WTC11 (cell line): ENCODE data around the gene BTBD9. TPM values are rescaled to one million over a fixed set of nuclear protein-coding genes. Genes with fewer than 3 reads are reported as not detected.

ENCODE experiments used
- ATAC-seq: fragments of 200-7000 bp; cut with Tn5 transposase; 2 replicates; pipeline ENCODE4 v1.10.0; 2021; ENCODE audit warnings: mild to moderate bottlenecking, moderate library complexity
- CTCF ChIA-PET: fragments of 300-600 bp; sonication (Branson Sonifier 250); formaldehyde crosslinking; loops from one replicate; lab custom pipeline; 2021; ENCODE audit warnings: antibody characterized with exemption; lab: Charles Lee
- POLR2A ChIA-PET: fragments of 350-600 bp; sonication (Branson Sonifier 250); formaldehyde crosslinking; loops from one replicate; lab custom pipeline; 2021; ENCODE audit warnings: antibody characterized with exemption; lab: Charles Lee
- DNase-seq: peaks from one replicate; pipeline ENCODE4 v3.0.0; 2021; ENCODE audit warnings: low spot score
- H3K27ac Mint-ChIP-seq: 2 replicates; pipeline ENCODE4 v1.8.0; 2021; ENCODE audit warnings: mixed read lengths
- H3K27me3 Mint-ChIP-seq: 2 replicates; pipeline ENCODE4 v1.8.0; 2021; ENCODE audit warnings: low read depth, mild to moderate bottlenecking, moderate library complexity, mixed read lengths
- H3K36me3 Mint-ChIP-seq: 2 replicates; pipeline ENCODE4 v1.8.0; 2021; ENCODE audit warnings: mixed read lengths
- H3K4me1 Mint-ChIP-seq: 2 replicates; pipeline ENCODE4 v1.8.0; 2022; ENCODE audit warnings: mixed read lengths
- H3K4me3 Mint-ChIP-seq: 2 replicates; pipeline ENCODE4 v1.8.0; 2021; ENCODE audit warnings: mild to moderate bottlenecking, moderate library complexity, mixed read lengths
- H3K9me3 Mint-ChIP-seq: 2 replicates; pipeline ENCODE4 v1.8.0; 2021; ENCODE audit warnings: mixed read lengths
- AR ChIP-seq: fragments of 250-450 bp; sonication (Bioruptor Pico); IDR thresholded peaks from 2 replicates; pipeline ENCODE4 v1.9.0; 2021; ENCODE audit warnings: mild to moderate bottlenecking
- CBFB ChIP-seq: sonication (generic); formaldehyde crosslinking; IDR thresholded peaks from 2 replicates; pipeline ENCODE4 v1.8.1; 2022; ENCODE audit warnings: mild to moderate bottlenecking, low read depth, missing genetic modification reagents
- ETV6 ChIP-seq: sonication (generic); formaldehyde crosslinking; IDR thresholded peaks from 2 replicates; pipeline ENCODE4 v1.8.1; 2022; ENCODE audit warnings: mild to moderate bottlenecking, missing genetic modification reagents
- HMGXB4 ChIP-seq: sonication (generic); formaldehyde crosslinking; IDR thresholded peaks from 2 replicates; pipeline ENCODE4 v1.8.1; 2023; ENCODE audit warnings: mild to moderate bottlenecking, moderate library complexity, missing genetic modification reagents
- IRF2 ChIP-seq: sonication (generic); formaldehyde crosslinking; IDR thresholded peaks from 2 replicates; pipeline ENCODE4 v1.8.0; 2022; ENCODE audit warnings: low read depth, missing genetic modification reagents, borderline replicate concordance
- MLX ChIP-seq: sonication (generic); formaldehyde crosslinking; IDR thresholded peaks from 2 replicates; pipeline ENCODE4 v1.8.1; 2023; ENCODE audit warnings: mild to moderate bottlenecking, missing genetic modification reagents, moderate library complexity
- MXD4 ChIP-seq: fragments of 250-450 bp; sonication (Bioruptor Pico); IDR thresholded peaks from 2 replicates; pipeline ENCODE4 v1.8.0; 2021; ENCODE audit warnings: mild to moderate bottlenecking, moderate library complexity, borderline replicate concordance
- NR3C1 ChIP-seq: sonication (generic); formaldehyde crosslinking; conservative IDR thresholded peaks from 2 replicates; pipeline ENCODE4 v1.8.1; 2023; ENCODE audit warnings: low read depth, mild to moderate bottlenecking, missing genetic modification reagents
- RELA ChIP-seq: sonication (generic); formaldehyde crosslinking; IDR thresholded peaks from 2 replicates; pipeline ENCODE4 v1.8.1; 2022; ENCODE audit warnings: missing genetic modification reagents, mild to moderate bottlenecking, borderline replicate concordance
- SMAD3 ChIP-seq: sonication (generic); formaldehyde crosslinking; IDR thresholded peaks from 2 replicates; pipeline ENCODE4 v1.8.0; 2022; ENCODE audit warnings: missing genetic modification reagents, mild to moderate bottlenecking, borderline replicate concordance
- SP1 ChIP-seq: sonication (generic); formaldehyde crosslinking; conservative IDR thresholded peaks from 2 replicates; pipeline ENCODE4 v1.8.1; 2022; ENCODE audit warnings: missing genetic modification reagents
- STAT6 ChIP-seq: sonication (generic); formaldehyde crosslinking; conservative IDR thresholded peaks from 2 replicates; pipeline ENCODE4 v1.8.1; 2023; ENCODE audit warnings: mild to moderate bottlenecking, low read depth, missing genetic modification reagents, moderate library complexity
- TEAD4 ChIP-seq: sonication (generic); formaldehyde crosslinking; IDR thresholded peaks from 2 replicates; pipeline ENCODE4 v1.8.0; 2022; ENCODE audit warnings: mild to moderate bottlenecking, missing genetic modification reagents
- TP53 ChIP-seq: sonication (generic); formaldehyde crosslinking; IDR thresholded peaks from 2 replicates; pipeline ENCODE4 v1.8.1; 2023; ENCODE audit warnings: mild to moderate bottlenecking, missing genetic modification reagents
- ZBTB21 ChIP-seq: sonication (generic); formaldehyde crosslinking; IDR thresholded peaks from 2 replicates; pipeline ENCODE4 v1.8.1; 2023; ENCODE audit warnings: mild to moderate bottlenecking, missing genetic modification reagents, borderline replicate concordance
- ZNF121 ChIP-seq: sonication (generic); formaldehyde crosslinking; IDR thresholded peaks from 2 replicates; pipeline ENCODE4 v1.8.0; 2023; ENCODE audit warnings: missing genetic modification reagents
- ZNF232 ChIP-seq: sonication (generic); formaldehyde crosslinking; IDR thresholded peaks from 2 replicates; pipeline ENCODE4 v1.8.0; 2022; ENCODE audit warnings: mild to moderate bottlenecking, missing genetic modification reagents
- ZNF532 ChIP-seq: fragments of 250-450 bp; sonication (Bioruptor Pico); IDR thresholded peaks from 2 replicates; pipeline ENCODE4 v1.9.0; 2021; ENCODE audit warnings: mild to moderate bottlenecking, borderline replicate concordance
- ZSCAN18 ChIP-seq: fragments of 250-450 bp; sonication (Bioruptor Pico); IDR thresholded peaks from 2 replicates; pipeline ENCODE4 v2.1.2; 2022; ENCODE audit warnings: mild to moderate bottlenecking, moderate library complexity
- total RNA-seq: library from RNA; stranded (reverse); gene quantifications from 3 replicates; pipeline ENCODE4 v1.2.3, GENCODE V29; 2021

BTBD9 gene
- total RNA-seq, 1 experiment from 2014 or later, result 4.2 TPM

- ATAC-seq, result no peak
- CTCF ChIA-PET, result interaction anchor here (0.6 kb wide), 1 partner anchor 1355 kb away, joined by 3 read pairs; no protein-coding TSS in a partner anchor
- Mint-ChIP-seq H3K9me3 (no peaks in the 10 kb centered on the region), H3K27ac (no peak overlapping the region), H3K36me3 (no peaks in the 10 kb centered on the region), H3K4me1 (no peaks in the 10 kb centered on the region), H3K4me3 (no peak overlapping the region)
- DNase-seq, result no peak
- TF ChIP-seq ZNF121 (CRISPR knock-in tag) (no peak), NR3C1 (CRISPR knock-in tag) (no peak), ZNF232 (CRISPR knock-in tag) (no peak), TP53 (no peak), HMGXB4 (no peak), ZSCAN18 (CRISPR knock-in tag) (no peak), STAT6 (CRISPR knock-in tag) (no peak), CBFB (CRISPR knock-in tag) (no peak), SP1 (CRISPR knock-in tag) (no peak), IRF2 (CRISPR knock-in tag) (no peak), ZNF532 (CRISPR knock-in tag) (no peak), AR (CRISPR knock-in tag) (no peak)
- TF ChIP-seq, all 79 proteins: peak for 0
- POLR2A ChIA-PET, result no interaction called here
- no peaks in the 10 kb centered on the region for H3K27me3 Mint-ChIP-seq
These were observed 89.9 kb downstream of the BTBD9 start for GRCh38 chr6:38549795-38550194.

GRCh38 chr6:38549180-38549579 lies 90.5 kb downstream of the BTBD9 start:
- Mint-ChIP-seq H3K4me3 (no peak overlapping the region), H3K36me3 (no peaks in the 10 kb centered on the region), H3K27me3 (no peaks in the 10 kb centered on the region), H3K9me3 (no peaks in the 10 kb centered on the region), H3K4me1 (no peaks in the 10 kb centered on the region), H3K27ac (no peak overlapping the region)
- CTCF ChIA-PET, result interaction anchor here (0.6 kb wide), 1 partner anchor 1355 kb away, joined by 3 read pairs; no protein-coding TSS in a partner anchor
- POLR2A ChIA-PET, result no interaction called here
- DNase-seq (no peak), ATAC-seq (no peak)
- no peak for TF ChIP-seq RELA (CRISPR knock-in tag)
- TF ChIP-seq ZBTB21 (CRISPR knock-in tag), result no peak
- TF ChIP-seq STAT6 (CRISPR knock-in tag), result no peak
- TF ChIP-seq SMAD3 (CRISPR knock-in tag), result no peak
- no peak for TF ChIP-seq MLX (CRISPR knock-in tag)
- TF ChIP-seq TEAD4 (CRISPR knock-in tag), result no peak
- TF ChIP-seq ETV6 (CRISPR knock-in tag), result no peak
- TF ChIP-seq MXD4, result no peak
